GM19455 (cell line): ENCODE results near the gene SNAP23.
A peak's percentile ranks its signal among the peaks of the same experiment; 100 is the strongest.

ENCODE experiments used
- ATAC-seq: cut with Tn5 transposase; IDR thresholded peaks from one replicate; pipeline ENCODE4 v1.9.1; 2021; ENCODE audit not compliant: unreplicated experiment

Gene SNAP23

DNA sequence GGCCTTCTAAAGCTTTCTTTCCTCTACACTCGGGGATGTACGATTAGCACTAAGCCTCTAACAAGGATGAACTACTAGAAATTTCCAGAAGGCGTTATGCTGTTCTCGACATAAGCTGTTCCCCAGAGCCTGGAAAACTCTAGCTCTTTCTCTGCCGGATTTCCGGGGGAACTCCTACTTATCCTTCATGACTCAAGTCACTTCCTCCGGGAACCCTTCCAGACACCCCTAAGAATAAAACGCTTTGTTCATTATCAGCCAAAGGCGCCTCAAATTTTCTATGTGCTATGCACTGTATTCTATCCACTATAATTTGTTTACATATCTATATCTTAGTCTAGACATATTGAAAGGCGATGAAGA, 455 bp upstream of the SNAP23 start:
- no peak for ATAC-seq

DNA sequence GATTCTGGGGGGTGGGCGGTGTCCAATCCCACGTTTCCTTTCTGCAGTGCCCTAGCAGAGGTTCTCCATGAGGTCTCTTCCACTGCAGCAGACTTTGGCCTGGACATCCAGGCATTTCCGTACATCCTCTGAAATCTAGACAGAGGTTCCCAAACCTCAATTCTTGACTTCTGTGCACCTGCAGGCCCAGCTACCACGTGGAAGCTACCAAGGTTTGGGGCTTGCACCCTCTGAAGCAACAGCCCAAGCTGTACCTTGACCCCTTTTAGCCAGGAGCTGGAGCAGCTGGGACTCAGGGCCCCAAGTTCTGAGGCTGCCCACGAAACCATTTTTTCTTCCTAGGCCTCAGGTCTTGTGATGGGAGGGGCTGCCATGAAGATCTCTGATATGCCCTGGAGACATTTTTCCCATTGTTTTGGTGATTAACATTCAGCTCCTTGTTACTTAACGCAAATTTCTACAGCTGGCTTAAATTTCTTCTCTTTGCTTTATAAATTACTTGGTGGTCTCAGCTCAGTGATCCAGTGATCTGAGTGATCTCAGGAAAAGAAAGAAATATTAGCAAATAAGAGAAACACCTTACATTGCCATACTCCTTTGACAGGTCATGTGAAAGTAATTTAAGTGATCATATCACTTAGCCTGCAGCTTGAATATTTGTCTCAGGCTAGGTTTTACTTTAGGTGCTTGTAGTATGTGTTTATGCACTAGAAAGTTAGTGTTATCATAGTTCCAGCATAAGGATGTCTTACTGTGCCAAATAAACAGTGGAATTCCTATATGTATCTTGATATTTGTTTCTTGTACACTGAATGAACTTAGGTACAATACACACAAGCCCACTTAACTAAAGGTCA, 3.0 kb downstream of the SNAP23 start:
- ATAC-seq = no peak

DNA sequence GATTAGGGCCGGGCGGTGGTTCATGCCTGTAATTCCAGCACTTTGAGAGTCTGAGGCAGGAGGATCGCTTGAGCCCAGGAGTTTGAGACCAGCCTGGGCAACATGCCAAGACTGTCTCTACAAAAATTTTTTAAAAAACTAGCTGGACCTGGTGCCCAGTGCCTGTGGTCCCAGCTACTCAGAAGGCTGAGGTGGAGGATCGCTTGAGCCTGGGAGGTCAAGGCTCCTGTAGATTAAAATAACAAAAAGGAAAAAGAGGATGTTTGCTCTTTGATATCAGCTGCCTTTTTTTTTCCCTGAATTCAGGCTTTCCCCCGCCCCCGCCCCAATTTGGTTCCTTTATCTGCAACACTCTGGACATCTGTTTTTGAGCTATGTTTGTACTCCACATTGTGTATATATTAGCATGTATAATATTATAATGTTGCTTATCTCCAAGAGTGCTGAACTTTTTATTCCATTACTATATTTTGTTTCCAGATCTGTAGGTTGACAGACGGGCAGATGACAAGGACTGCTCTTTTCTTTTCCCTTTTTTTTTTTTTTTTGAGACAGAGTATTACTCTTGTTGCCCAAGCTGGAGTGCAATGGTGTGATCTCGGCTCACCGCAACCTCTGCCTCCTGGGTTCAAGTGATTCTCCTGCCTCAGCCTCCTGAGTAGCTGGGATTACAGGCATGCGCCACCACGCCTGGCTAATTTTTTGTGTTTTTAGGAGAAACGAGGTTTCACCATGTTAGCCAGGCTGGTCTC, 4.6 kb downstream of the SNAP23 start:
- no peak for ATAC-seq

DNA sequence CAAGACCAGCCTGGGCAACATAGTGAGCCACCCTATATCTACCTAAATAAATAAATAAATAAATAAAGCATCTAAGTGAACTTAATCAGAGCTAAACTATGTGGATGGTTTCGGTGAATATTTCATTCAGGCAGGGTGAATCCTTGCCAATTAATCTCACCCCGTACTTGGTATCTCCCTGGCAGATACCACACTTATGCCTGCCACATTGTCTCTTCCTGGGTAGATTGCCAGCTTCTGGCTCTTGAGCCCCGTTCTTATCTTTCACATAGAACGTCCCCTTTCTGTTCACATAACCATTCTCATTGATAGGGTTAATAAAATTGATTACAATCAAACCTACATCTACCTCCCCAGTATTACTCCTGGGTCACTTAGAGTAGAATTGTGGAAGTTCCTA, 7.0 kb downstream of the SNAP23 start:
- no peak for ATAC-seq

DNA sequence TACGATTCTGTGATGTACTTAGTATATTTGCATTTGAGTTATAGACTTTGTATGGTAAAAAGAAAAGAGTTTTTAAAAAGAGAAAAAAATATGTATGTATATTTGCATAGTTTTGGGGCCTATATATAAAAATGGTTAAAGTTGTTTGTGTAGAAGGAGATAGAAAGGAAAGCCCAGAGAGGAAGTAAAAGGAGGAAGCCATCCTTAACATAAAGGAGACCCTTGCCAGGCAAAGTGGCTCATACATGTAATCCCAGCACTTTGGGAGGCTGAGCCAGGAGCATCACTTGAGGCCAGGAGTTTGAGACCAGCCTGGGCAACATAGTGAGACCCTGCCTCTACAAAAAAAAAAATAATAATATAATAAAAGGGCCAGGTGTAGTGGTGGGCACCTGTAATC, 8.4 kb downstream of the SNAP23 start:
- ATAC-seq = no peak

DNA sequence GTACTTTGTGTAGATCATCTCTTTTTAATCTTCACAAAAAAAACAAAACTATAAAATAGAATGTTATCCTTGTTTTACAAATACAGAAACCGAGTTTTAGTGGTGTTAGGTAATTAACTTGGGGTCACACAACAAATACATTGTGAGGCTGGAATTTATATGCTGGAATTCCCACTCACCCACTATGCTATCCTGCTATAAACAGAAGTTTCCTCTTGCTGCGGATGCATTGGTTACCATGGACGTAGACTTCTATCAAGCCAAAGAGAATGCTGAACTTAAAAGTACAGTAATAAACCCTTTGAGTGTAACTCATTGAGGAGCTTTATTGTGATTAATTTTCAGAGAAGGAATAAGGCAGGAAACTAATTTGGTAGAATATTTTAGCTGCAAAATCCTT, 9.2 kb downstream of the SNAP23 start:
- no peak for ATAC-seq

DNA sequence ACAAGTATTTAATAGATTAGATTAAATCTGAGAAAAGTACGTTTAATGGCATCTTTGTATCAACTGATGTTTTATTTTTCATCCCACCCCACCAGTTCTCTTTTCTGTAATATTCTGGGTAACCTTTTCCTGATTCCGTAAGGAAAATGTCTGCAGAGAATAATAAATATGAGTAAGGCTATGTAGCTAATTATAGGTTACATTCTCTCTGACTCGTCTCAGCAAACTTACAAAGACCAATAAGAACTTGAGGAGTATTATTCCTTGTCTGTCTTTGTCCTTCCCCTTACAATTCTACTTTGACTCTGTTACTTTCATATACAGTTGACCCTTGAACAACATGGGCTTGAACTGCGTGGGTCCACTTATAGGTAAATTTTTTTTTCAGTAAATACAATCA, 12.1 kb downstream of the SNAP23 start:
- ATAC-seq = no peak

DNA sequence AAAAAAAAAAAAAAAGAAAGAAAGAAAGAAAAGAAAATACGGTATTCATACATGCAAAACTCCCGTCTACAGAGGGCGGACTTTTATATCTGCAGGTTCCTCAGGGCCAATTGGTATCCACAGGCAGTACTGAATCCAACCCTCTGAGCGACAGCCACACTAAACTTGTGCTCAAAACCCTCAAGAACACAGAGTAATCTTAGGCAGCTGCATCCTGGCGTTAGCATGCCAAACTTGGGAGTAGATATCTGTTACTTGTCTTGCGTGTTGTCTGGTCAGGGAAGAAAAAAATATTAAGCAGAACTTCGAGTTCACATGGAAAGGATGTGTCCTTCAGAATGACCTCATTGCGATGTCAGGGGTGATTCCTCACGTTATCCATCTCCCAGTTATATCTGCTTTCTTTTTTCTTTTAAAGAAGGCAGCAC, 12.8 kb downstream of the SNAP23 start:
- no peak for ATAC-seq

DNA sequence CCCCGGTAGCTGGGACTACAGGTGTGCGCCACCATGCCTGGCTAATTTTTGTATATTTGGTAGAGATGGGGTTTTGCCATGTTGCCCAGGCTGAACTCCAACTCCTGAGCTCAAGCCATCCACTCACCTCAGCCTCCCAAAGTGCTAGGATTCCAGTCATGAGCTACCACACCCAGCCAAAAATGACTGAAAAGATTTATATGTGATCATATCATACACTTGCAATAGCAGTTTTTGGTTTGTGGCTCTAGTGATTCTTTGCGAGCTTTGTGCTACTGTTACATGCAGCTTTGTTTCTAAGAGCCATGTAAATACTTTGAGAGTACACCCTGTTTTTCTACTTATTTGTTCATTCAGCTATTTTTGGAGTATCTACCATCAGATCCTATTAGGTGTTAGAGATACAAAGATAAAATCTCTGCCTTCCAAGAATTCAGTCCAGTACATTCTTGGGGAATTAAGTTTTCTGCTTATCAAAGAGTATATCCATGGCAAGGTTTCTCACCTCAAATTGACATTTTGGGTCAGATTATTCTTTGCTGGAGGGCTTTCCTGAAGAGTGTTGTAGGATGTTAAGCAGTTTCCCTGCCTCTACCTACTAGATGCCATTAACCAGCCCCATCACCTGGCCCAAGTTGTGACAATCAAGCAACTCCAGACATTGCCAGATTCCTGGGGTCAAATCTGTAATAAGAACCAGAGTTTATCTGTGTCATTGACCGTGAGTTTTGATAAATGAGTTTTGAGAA, 15.0 kb downstream of the SNAP23 start:
- no peak for ATAC-seq

DNA sequence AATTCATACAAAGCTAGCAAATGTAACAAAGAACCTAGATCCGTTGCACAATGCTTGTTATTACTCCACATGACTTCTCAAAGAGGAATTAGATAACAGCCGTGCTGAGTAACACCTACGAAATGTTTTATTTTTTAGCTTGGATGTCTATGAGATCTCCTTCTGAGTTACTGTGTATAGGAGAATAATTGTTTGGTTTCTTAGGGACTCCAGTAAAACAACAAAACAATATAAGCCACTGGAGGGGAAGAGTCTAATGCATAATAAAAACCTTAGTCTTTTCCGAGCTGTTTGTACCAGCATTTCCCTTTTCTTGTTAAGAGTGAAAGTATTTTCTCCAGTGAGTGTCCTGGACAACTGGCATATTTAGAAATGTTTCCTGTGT, 15.6 kb downstream of the SNAP23 start:
- ATAC-seq = no peak

DNA sequence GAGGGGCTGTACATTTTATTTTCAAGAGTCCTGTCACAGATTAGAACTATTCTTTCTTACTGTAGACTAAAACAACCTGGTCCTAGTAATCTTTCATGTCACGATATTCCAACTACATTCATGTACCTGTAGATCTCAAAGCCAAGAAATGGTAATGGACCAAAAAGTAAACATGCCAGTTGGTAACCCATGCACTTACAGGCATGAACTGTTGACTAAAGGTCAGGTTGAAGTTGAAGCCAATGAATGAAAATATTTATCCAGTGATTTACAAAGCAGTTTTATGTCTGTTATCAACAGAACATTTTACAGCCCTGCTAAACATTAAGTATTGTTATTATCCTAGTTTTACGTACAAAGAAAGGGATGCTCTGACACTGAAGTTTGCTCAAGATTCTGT, 27.9 kb downstream of the SNAP23 start:
- ATAC-seq = no peak

DNA sequence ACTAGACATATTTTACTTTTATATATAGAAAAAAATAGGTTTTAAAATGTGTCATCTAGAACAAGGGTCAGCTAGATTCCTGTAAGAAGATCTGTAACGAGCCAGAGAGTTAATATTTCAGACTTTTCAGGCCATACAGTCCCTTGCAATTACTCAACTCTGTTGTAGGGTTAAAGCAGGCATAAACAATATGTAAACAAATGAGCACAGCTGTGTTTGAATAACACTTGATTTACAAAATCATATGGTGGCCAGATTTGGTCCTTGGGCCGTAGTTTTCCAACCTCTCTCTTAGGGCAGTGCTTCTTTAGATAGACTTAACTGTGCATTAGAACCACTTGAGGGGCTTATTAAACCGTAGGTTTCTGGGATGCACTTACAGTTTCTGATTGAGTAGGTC, 33.5 kb downstream of the SNAP23 start:
- ATAC-seq = no peak

DNA sequence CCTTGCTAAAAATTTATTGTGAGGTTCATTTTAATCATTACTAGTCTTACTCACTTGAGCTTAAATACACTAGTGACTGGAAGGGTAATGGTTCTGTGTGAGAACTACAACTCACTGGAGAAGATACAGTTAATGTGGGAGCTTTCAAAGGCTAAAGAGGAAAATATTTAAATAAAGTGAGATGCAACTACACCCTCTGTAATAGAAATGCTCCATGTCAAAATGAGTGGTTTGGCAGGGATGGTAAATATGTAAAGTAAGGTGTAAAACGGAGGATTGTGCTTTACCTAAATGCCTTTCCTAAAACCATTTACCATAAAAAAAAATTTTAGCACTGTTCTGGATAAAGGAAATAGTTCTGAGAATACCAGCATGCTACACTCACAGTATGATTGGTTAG, 37.8 kb downstream of the SNAP23 start:
- ATAC-seq = no peak

DNA sequence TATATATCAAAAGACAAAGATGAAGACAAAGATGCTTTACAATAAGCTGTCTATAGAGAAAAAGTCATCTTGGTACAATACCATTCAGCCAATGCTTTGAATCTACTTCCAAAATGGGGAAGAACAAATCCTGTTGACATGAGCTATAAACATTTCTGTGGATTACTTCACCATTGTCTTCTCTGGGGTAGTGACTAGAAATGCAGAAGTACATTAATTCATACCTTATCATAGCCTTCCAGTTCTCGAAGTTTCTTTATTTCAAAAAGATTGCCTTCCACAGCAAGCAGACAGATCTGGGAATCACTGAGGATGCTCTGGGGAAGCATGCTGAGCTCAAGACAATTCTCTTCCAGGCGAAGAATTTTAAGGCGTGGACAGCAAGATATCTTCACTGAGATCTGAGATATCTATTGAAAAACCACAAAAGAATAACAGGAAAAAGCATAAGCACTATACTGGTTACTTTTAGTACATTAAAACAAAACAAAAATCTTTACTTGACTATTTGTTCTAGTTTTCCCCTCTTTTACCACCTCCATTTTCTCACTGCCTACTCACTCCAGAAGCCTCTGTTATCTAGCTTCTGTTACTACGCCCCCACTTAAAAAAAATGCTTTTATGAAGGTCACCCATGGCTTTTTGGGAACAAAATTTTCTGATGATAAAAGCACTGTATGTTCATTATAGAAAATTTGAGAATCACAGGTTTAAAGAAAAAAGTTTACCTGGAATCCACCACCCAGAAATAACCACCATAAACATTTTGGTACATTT, 49.6 kb downstream of the SNAP23 start:
- ATAC-seq = no peak

DNA sequence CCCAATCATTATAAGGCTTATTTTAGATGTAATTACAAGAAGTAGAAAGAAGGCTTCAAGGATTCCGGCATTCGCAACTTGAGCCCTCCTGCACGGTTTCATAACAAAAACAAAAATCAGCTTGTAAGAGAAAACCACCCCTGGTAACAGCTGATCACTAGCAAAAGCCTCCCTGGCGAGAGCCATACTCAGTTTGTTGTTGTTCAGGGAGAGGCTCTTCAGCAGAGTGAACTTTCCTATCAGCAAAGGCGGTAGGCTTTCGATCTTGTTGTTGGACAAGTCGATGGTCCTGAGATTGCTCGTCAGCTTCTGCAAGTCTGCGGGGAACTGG, 52.4 kb downstream of the SNAP23 start:
- peak; percentile 6 for ATAC-seq

DNA sequence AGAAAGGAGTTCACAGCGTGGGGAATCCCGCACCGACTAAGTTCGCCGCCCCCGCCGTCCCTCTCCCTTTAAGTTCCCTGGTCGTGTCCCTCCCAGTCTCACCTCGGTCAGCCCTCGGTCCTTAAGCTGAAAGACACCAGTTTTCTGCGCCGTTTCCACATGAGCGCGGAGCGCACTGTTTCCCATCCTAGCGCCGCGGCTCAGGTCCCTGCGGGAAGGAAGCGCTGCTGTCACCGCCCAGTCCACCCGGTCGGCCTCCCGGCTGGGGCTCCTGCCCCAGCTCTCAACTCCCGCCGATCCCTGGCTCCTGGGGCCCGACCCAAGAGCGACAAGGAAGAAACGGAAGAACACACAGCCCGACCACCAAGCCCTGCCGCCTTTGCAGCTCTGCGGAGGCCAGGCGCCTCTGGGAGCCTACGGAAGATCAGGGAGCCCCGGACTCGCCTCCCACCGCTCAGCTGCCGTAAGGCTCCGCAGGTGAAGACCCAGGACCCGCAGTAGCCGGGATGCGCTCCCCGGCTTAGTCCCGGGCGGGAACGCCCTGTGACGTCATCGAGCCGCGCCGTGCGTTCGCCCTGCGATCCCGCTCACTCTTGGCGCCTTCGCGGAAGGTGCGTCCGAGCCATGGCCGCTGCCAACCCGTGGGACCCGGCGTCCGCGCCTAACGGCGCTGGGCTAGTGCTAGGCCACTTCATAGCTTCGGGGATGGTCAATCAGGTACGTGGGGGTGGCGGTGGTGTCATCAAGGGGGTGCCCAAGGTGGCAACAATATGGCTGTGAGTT, 53.0 kb downstream of the SNAP23 start, which contains the start of the genes HAUS2 and LRRC57:
TSS of gene HAUS2 (plus strand) at position 590 of the 783 bp plus-strand sequence. CDS start at position 625, 35 bp downstream.
TSS of gene LRRC57 (minus strand) at position 545 of the 783 bp plus-strand sequence. CDS start at position 186, 359 bp downstream.
- peak; percentile 77 for ATAC-seq

DNA sequence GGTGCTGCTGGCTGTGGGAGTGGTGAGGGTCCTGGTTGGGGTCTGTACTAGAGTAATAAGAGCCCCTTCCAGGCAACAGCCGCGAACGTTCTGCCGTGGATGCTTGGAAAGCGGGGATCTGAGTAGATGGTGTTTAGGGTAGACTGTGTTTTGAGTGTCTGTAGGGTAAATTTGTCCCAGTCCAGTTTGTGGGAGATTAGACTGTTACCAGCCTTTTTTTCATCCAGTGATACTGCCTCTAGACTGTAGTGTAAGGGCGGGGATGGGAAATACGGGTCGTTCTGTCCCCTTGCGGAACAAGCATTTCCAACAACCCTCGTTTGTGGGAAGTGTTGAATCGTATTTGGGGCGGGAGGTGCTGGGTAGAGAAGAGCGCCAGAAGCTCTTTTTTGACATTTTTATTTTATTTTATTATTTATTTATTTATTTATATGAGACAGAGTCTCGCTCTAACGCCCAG, 53.6 kb downstream of the SNAP23 start:
- peak; percentile 21 for ATAC-seq

DNA sequence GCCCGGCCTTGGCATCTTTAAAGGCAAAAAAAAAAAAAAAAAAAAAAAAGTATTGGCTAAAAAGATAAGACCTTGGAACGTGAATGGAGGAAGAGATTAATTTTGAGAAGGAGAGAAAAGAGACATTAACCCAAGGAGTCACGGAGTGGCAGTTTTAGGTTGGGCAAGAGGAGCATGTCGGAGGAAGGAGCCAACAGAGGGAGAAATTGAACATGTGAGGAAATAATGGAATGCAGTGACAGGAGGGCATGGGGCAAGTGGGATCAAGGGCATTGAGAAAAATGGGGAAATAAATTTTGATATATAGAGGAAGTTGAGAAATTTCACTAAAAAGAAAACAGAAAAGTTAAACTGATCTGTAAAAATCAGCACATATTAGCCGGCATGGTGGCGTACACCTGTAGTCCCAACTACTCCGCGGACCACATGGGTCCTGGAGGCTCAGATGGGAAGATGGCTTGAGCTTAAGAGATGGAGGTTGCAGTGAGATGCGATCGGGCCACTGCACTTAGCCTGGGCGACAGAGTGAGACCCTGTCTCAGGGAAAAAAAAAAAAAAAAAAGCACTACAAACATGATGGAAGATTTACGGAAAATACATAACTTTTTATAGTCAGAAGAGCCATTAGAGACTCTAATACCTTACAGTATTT, 54.4 kb downstream of the SNAP23 start:
- no peak for ATAC-seq

DNA sequence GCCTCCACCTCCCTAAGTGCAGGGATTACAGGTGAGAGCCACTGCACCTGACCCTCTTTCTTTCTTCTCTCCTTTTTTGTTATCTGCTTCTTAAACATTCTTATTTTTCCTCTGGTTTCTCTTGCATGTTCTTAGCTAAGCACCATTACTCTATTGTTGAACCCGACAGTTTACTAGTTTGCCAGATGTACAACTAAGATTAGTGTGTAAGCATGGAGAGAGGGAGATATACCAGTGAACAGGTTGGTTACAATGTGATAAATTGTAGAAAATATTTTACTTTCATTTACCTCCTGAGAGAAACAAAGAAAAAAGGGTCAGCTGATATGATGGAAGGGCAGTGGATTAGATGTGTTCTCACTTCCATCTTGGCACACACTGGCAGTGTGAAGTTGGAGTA, 58.1 kb downstream of the SNAP23 start:
- no peak for ATAC-seq
